Superior temporal gyrus (tissue), 1 donor: ENCODE measurements around the gene DENND1C.
"Not testable (repeated sequence)": the region's sequence is repeated elsewhere in the genome, so short reads cannot be mapped to it uniquely, and the experiment has no call there.

Experiments
- DNase-seq: peaks from one replicate; pipeline ENCODE4 v3.0.0-alpha.2; 2016; ENCODE audit errors: extremely low spot score

DENND1C gene

DNA sequence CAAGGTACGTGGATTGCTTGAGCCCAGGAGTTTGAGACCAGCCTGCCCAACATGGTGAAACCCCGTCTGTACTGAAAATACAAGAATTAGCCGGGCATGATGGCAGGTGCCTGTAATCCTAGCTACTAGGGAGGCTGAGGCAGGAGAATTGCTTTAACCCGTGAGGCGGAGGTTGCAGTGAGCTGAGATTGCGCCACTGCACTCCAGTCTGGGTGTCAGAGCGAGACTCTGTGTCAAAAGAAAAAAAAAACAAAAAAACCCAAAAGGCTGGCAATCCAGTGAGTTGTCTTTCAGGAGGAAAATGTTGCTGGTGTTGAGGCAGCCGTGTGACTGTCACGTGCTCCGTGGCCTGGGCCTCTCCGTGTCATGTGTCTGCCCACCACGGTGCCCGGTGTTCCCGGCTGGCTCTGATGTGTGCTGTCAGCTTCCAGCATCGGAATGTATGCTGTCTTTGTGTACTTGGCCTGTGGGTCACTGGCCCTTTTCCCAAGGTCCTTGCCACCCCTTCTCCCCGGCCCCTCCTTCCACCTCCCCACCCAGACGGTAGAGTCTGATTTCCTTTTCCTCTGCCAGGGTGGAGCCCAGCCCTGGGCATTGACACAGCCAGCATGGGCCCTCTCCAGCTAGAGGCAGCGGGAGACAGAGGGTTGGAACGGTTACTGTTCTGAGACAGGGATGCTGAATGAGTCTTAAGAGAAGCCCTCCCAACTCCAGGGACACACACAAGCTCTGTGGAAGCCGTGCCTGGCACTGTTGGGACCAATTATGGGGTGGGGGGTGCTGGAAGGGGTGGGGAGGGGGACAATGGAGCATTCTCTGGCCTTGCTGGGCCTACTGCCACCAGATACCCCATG, 27.8 kb upstream of the DENND1C start:
- DNase-seq, result peak; percentile 96

GRCh38 chr19:6508028-6508771, 26.6 kb upstream of the DENND1C start:
- DNase-seq, result not testable (repeated sequence)

- no peak for DNase-seq
Observed at GRCh38 chr19:6503407-6504201, 22.0 kb upstream of the DENND1C start.

DNA sequence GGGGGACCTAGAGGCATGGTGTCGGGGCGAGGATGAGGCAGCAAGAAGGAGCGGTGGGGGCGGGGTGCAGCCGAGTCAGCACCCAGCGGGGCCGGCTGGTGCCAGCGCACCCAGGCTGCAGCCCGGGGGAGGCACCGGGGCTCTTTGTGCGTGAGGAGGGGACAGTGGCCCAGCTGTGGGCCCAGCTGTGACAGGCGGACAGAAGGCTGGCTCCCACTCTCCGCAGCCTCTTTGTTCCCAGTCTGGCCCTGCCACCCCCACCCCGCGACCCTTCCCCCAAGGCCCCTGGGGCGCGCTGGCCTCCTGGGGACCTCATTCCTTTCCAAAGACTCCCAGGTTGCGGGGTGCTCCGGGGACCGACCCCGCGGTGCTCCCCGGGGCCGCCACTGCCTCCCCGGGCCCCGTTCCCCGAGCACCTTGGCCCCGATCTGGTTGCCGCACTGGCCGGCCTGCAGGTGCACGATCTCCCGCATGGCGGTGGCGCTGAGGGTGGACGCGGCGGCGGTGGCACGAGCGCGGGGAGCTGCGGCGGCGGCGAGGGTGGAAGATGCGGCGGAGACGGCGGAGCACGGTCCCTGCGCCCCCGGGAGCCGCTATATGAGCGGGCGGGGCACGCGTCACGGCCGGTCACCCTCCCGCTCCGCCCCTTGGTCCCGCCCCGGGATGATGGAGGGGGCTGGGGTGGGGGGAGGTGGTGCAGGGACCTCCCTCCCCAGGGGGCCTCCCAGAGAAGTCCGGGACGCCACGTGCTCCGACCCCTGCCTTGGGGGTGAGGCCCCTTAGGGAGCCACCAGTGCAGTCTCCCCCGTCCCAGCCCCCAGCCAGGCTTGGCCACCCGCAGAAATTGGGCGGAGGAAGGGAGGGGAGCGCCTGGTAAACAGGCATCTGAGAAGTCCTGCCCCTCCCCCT, 20.4 kb upstream of the DENND1C start, which contains the start of gene TUBB4A:
TUBB4A (minus strand) TSS at position 570 of the 909 bp plus-strand sequence; CDS start at position 473, 97 bp downstream.
- peak; percentile 85 for DNase-seq

- DNase-seq, result no peak
Observed at GRCh38 chr19:6500837-6501739, 19.5 kb upstream of the DENND1C start.

GRCh38 chr19:6499052-6499790, 17.6 kb upstream of the DENND1C start:
- peak; percentile 23 for DNase-seq

DNA sequence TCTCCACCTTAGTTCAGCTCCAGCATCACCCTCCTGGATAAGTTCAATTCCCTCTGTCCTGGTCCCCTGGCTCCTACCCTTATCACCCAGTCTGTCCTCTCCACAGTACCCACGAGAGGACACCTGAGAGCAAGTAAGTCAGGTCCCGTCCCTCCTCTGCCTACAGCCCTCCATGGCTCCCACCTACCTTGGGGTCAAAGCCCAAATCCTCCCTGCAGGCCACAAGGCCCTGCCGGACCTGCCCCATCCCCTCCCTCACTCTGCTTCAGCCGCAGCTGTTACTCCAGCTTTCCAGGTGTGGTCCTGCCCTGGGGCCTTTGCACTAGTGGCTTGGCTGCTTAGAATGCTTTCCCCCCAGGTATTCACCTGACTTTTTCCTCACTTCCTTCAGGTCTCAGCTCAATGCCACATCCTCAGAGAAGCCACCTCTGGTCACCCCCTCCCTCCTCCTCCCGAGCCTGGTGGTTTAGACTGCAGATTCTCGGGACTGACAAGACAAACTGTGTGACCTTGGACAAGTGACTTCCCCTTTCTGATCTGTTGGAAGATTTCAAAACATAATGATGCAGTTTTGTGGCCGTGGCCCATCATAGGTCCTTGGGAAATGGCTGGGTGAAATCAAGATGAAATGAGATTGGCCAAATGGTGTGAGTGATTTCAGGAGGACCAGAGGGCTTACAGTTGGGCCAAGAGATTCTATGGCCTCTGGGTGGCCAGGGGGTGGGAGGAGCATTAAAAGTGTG, 16.9 kb upstream of the DENND1C start:
- DNase-seq, result no peak

- DNase-seq, result no peak
Observed at GRCh38 chr19:6495947-6496346, 14.4 kb upstream of the DENND1C start.

GRCh38 chr19:6494438-6495036, 12.9 kb upstream of the DENND1C start:
- no peak for DNase-seq

DNA sequence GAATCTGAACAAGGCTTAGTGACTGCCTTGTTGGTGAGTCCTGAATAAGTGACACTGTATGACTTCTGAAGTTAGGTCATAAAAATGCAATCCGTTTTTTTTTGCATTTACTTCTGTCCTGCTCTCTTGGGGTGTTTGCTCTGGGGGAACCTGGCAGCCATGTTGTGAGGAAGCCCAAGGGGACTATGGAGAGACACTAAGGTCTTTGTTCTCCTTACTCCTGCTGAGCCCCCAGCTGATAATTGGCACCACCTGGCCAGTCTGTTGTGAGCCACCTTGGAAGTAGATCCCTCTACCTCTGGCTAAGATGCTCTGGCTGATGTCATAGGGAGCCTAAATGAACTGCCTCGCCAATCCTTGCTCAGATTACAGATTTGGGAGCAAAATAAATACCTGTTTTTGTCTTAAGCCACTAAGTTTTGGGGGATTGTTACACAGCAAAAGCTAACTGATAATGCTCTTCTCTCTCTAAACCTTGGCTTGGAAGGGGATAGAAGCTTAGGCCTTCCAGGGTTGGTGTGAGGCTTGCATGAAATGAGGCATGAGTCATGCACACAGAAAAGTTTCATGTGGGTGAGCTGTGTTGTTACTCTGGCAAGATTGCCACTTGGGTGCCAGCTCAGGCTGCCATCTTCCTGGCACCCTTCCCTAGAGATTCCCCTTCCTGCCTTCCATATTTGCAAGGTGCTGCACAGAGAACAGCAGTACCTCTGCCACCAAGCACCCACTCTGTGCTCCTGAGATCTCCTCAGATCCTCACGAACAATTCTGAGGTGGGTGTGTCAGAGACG, 10.4 kb upstream of the DENND1C start:
- peak; percentile 62 for DNase-seq

DNA sequence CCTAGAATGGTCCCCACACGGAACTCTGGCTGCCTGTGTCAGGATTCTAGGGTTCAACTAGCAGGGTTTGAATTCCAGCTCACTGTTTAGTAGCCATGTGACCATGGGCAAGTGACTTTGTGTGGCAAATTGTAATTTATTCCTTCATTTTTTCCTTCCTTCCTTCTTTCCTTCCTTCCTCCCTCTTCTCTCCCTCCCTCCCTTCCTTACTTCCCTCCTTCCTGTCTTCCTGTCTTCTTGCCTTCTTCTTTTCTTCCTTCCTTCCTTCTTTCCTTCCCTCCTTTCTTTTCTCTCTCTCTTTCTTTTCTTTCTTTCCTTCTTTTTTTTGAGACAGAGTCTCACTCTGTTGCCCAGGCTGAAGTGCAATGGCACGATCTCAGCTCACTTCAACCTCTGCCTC, 8.5 kb upstream of the DENND1C start:
- DNase-seq, result no peak

GRCh38 chr19:6489278-6490061, 7.9 kb upstream of the DENND1C start:
- DNase-seq, result peak; percentile 50

DNA sequence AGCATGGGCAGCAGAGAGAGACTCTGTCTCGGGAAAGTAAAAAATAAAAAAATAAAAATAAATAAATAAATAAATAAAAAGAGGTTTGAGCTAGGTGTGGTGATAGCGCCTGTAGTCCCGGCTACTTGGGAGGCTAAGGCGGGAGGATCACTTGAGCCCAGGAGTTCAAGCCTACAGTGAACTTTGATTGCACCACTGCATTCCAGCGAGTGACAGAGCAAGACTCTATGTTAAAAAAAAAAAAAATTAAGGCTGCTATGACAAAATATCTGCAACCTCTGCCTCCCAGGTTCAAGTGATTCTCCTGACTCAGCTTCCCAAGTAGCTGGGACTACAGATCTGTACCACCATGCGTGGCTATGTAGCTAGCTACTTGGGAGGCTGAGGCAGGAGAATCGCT, 3.2 kb upstream of the DENND1C start:
- no peak for DNase-seq

GRCh38 chr19:6484230-6484629, 2.6 kb upstream of the DENND1C start:
- no peak for DNase-seq

GRCh38 chr19:6483235-6483634, 1.6 kb upstream of the DENND1C start:
- DNase-seq, result no peak

DNA sequence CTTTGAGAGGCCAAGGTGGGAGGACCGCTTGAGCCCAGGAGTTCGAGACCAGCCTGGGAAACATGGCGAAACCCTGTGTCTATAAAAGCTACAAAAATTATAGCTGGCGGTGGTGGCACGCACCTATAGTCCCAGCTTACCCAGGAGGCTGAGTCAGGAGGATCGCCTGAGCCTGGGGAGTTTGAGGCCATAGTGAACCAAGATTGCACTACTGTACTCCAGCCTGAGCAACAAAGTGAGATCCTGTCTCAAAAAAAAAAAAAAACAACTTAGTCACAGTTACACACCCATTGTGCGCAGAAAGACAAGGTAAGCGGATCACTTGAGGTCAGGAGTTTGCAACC, 728 bp upstream of the DENND1C start:
- DNase-seq, result no peak
